A549 (cell line): ENCODE results near the gene DTX3L. TPM values are rescaled to one million over a fixed set of nuclear protein-coding genes. Genes with fewer than 3 reads are reported as not detected.

Source experiments
- ATAC-seq, 2 experiments: fragments of 200-7000 bp in 1 of 2; fragments of >200 bp in 1 of 2; cut with Nextera tagmentation in 1 of 2; cut with Tn5 transposase in 1 of 2; 3 replicates each; pipeline versions ENCODE4 v1.8.0 to v1.9.1; 2018 to 2020; ENCODE audit warnings: mild to moderate bottlenecking in 1 of 2, moderate library complexity in 1 of 2
- CTCF ChIA-PET: fragments of 300-600 bp; sonication (Branson Sonifier 250); formaldehyde crosslinking; extraction: SDS; loops from one replicate; lab custom pipeline; 2021; ENCODE audit warnings: antibody characterized with exemption, inconsistent platforms; lab: Yijun Ruan, JAX
- POLR2A ChIA-PET: fragments of 350-600 bp; formaldehyde crosslinking; extraction: SDS; loops from one replicate; lab custom pipeline; 2021; ENCODE audit warnings: antibody characterized with exemption, inconsistent platforms; lab: Yijun Ruan, JAX
- DNase-seq, 2 experiments: peaks; one replicate each; pipeline versions ENCODE4 v3.0.0 to v3.0.0-alpha.2; 2011 to 2016; ENCODE audit warnings: low read depth in 1 of 2, low spot score in 1 of 2
- FAIRE-seq: peaks from 2 replicates; lab custom pipeline; 2011; peaks lifted over from hg19 to GRCh38; lab: Jason Lieb, UNC
- H3K27ac ChIP-seq, 2 experiments: fragments of >200 bp; sonication (Bioruptor Twin); formaldehyde crosslinking; 3 replicates each; pipeline ENCODE4 v1.5.1; 2016 to 2017
- H3K4me1 ChIP-seq: fragments of >200 bp; sonication (Bioruptor Twin); formaldehyde crosslinking; 3 replicates; pipeline ENCODE4 v1.6.1; 2016
- H3K4me2 ChIP-seq: fragments of >200 bp; sonication (Bioruptor Twin); formaldehyde crosslinking; 3 replicates; pipeline ENCODE4 v1.6.1; 2016
- H3K4me3 ChIP-seq: fragments of >200 bp; sonication (Bioruptor Twin); formaldehyde crosslinking; 3 replicates; pipeline ENCODE4 v1.5.1; 2016
- H3K9me3 ChIP-seq: fragments of >200 bp; sonication (Bioruptor Twin); formaldehyde crosslinking; 3 replicates; pipeline ENCODE4 v1.6.1; 2016
- BCL3 ChIP-seq: fragments of >200 bp; sonication (Bioruptor Twin); formaldehyde crosslinking; IDR thresholded peaks from 3 replicates; pipeline ENCODE4 v1.6.1; 2016
- CBX2 ChIP-seq: fragments of 200-600 bp; sonication (generic); IDR thresholded peaks from 2 replicates; pipeline ENCODE4 v1.6.1; 2016; ENCODE audit warnings: low read depth, mild to moderate bottlenecking, borderline replicate concordance
- CEBPB ChIP-seq, 2 experiments: fragments of >200 bp in 1 of 2; sonication (Bioruptor Twin) in 1 of 2; formaldehyde crosslinking in 1 of 2; IDR thresholded peaks; 2 replicates each; pipeline ENCODE4 v1.6.1; 2012 to 2016
- ESRRA ChIP-seq: fragments of 150-350 bp; IDR thresholded peaks from 2 replicates; pipeline ENCODE4 v1.6.1; 2014; ENCODE audit warnings: mild to moderate bottlenecking, low read length, borderline replicate concordance
- HES2 ChIP-seq: fragments of >200 bp; sonication (Bioruptor Twin); formaldehyde crosslinking; IDR thresholded peaks from 2 replicates; pipeline ENCODE4 v1.6.1; 2016
- HMGXB4 ChIP-seq: fragments of 250-450 bp; sonication (Bioruptor Pico); IDR thresholded peaks from 2 replicates; pipeline ENCODE4 v1.5.0; 2021; ENCODE audit warnings: mild to moderate bottlenecking, moderate library complexity, borderline replicate concordance
- HOXB13 ChIP-seq: fragments of 250-450 bp; sonication (Bioruptor Pico); IDR thresholded peaks from 2 replicates; pipeline ENCODE4 v1.5.0; 2020; ENCODE audit warnings: low read depth, mild to moderate bottlenecking, moderate library complexity
- JUN ChIP-seq, 2 experiments: fragments of >200 bp; sonication (Bioruptor Twin); formaldehyde crosslinking; IDR thresholded peaks; 2 replicates in 1 of 2; 3 replicates in 1 of 2; pipeline ENCODE4 v1.6.1; 2016 to 2017
- JUNB ChIP-seq: fragments of >200 bp; sonication (Bioruptor Twin); formaldehyde crosslinking; IDR thresholded peaks from 2 replicates; pipeline ENCODE4 v1.6.1; 2016
- KDM5A ChIP-seq: fragments of 200-600 bp; sonication (generic); IDR thresholded peaks from 2 replicates; pipeline ENCODE4 v1.6.1; 2016; ENCODE audit warnings: antibody characterized with exemption, mild to moderate bottlenecking
- MAFK ChIP-seq: fragments of 450-650 bp; IDR thresholded peaks from 2 replicates; pipeline ENCODE4 v1.6.1; 2014; ENCODE audit not compliant: partially characterized antibody
- MAX ChIP-seq: IDR thresholded peaks from 2 replicates; pipeline ENCODE4 v1.6.1; 2012
- MAZ ChIP-seq: fragments of 150-350 bp; IDR thresholded peaks from 2 replicates; pipeline ENCODE4 v1.6.1; 2014; ENCODE audit warnings: antibody characterized with exemption, low read depth, low read length, borderline replicate concordance
- NFE2L2 ChIP-seq: fragments of 150-350 bp; conservative IDR thresholded peaks from 2 replicates; pipeline ENCODE4 v1.6.1; 2014; ENCODE audit warnings: low read length
- NPAS2 ChIP-seq: fragments of 250-450 bp; sonication (Bioruptor Pico); IDR thresholded peaks from 2 replicates; pipeline ENCODE4 v1.8.0; 2022; ENCODE audit warnings: mild to moderate bottlenecking, moderate library complexity, borderline replicate concordance
- NR3C1 ChIP-seq: fragments of >200 bp; sonication (Bioruptor Twin); formaldehyde crosslinking; IDR thresholded peaks from 3 replicates; pipeline ENCODE4 v1.6.1; 2017
- POLR2A ChIP-seq: IDR thresholded peaks from 2 replicates; pipeline ENCODE4 v1.6.1; 2012; ENCODE audit warnings: mild to moderate bottlenecking, low read length
- TP53 ChIP-seq: fragments of 250-450 bp; sonication (Bioruptor Pico); IDR thresholded peaks from 2 replicates; pipeline ENCODE4 v1.5.0; 2021; ENCODE audit warnings: mild to moderate bottlenecking, moderate library complexity
- USF2 ChIP-seq: fragments of 450-650 bp; IDR thresholded peaks from 2 replicates; pipeline ENCODE4 v1.6.1; 2014; ENCODE audit warnings: antibody characterized with exemption
- ZC3H11A ChIP-seq: fragments of 450-650 bp; IDR thresholded peaks from 2 replicates; pipeline ENCODE4 v1.6.1; 2014; ENCODE audit warnings: antibody characterized with exemption, mild to moderate bottlenecking
- ZFP36 ChIP-seq: fragments of 450-650 bp; IDR thresholded peaks from 2 replicates; pipeline ENCODE4 v1.6.1; 2014; ENCODE audit warnings: borderline replicate concordance; ENCODE audit not compliant: partially characterized antibody
- ZNF302 ChIP-seq: fragments of 250-450 bp; sonication (Bioruptor Pico); IDR thresholded peaks from 2 replicates; pipeline ENCODE4 v1.9.0; 2021; ENCODE audit warnings: inconsistent platforms, mild to moderate bottlenecking, moderate library complexity
- ZSCAN20 ChIP-seq: fragments of 250-450 bp; sonication (Bioruptor Pico); IDR thresholded peaks from 2 replicates; pipeline ENCODE4 v1.8.0; 2022; ENCODE audit warnings: mild to moderate bottlenecking, moderate library complexity
- WGBS: methylation state at CpG from one replicate; pipeline ENCODE4 v1.1.6; 2017; ENCODE audit errors: missing lambda C conversion rate; 5-methylcytosine and 5-hydroxymethylcytosine counted together
- polyA plus RNA-seq, 4 experiments: library from polyadenylated mRNA; depleted of rRNA in 3 of 4; stranded (reverse); fragments of >200 nt; fragmentation: RNase III in 1 of 4; extraction: RNeasy Plus Mini Kit Qiagen cat#74134 plus additional on column Dnase treatment in 1 of 4; gene quantifications; 2 replicates in 3 of 4; 3 replicates in 1 of 4; pipeline ENCODE4 v1.2.3, GENCODE V29; 2011 to 2017
- TF ChIP-seq, protein P1 (sequence below): IDR thresholded peaks from 2 replicates; pipeline ENCODE4 v1.6.1; 2012
- TF ChIP-seq, protein P2 (sequence below): IDR thresholded peaks from 2 replicates; pipeline ENCODE4 v1.6.1; 2012; ENCODE audit warnings: low read depth, borderline replicate concordance

DTX3L gene
- polyA plus RNA-seq, 2 of the 4 experiments (the other 2 are of a cell fraction): 4.2 to 5.3 TPM

DNA sequence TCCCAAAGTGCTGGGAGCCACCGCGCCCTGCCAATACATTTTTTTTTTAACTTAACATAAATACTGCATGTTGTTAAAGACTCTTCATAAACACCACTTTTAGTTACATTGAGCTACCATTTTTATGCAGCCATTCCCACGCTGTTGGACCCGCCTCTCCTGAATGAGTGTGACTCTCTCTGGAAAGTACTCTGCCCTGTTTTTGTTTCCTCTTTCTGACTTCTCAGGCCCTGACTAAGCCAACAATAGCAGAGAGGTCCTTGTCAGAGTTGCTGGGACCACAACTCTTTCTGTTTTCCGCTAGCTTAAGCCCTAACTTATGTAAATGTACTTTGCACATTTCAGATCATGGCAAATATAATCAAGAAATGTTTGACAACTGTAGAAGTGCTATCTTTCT, 48.6 kb downstream of the DTX3L start (continued):
- no peak for TF ChIP-seq HOXB13 (CRISPR knock-in tag)
- no peak for TF ChIP-seq ZFP36
- TF ChIP-seq MAZ: no peak
- TF ChIP-seq HMGXB4 (CRISPR knock-in tag): no peak
- TF ChIP-seq, all 56 proteins: peak for 0

DNA sequence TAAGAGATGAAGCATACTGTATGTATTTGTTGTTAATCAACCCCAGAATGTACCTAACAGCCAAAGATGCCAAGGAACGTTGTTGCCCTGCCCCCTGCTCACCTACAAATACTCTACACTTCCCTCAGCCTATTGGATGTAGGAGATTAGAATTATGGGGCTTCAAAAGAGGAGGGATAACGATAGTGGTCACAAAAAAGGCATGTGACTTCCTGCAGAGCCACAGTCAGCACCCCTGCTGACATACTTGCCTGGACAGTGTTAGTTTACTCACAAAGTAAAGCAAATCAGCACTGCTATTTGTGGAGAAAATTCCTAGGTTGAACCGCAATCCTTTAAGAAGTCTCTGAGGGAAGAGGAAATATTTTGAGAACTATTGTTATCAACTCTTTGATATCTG, 51.2 kb downstream of the DTX3L start:
- ChIA-PET POLR2A (no interaction called here), CTCF (no interaction called here)
- no peak for TF ChIP-seq MAX
- TF ChIP-seq ZFP36: no peak
- no peak for TF ChIP-seq HES2
- no peaks in the 10 kb centered on the region for H3K9me3 ChIP-seq
- DNase-seq: no peak
- ATAC-seq: no peak
- H3K4me3 ChIP-seq: no peak overlapping the region
- 20% methylated on average over 3 of the region's 3 CpGs for whole genome bisulfite sequencing
- no peak for FAIRE-seq
- no peak overlapping the region for H3K27ac ChIP-seq
- no peaks in the 10 kb centered on the region; the same call in 2 of the 3 replicates for H3K4me1 ChIP-seq
- no peak overlapping the region for H3K4me2 ChIP-seq

DNA sequence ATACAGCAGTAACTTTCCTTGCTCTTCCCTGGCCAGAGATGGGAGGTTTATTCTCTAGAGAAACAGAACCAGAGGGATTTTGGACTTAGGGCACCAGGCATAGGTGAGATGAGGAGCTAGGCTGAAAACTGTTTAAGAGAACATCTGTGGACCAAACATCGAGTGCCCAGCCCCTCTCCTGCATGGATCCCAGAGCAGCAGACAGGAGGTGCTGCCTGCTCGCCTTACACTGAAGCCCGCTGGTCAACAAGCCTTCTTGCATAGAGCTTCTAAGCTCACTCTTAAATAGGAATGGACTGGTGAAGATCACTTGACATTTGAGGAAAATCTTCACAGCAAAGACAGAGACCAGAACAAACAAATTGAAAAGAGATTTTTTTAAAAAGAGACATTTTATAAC, 54.5 kb downstream of the DTX3L start:
- TF ChIP-seq, protein P1, sequence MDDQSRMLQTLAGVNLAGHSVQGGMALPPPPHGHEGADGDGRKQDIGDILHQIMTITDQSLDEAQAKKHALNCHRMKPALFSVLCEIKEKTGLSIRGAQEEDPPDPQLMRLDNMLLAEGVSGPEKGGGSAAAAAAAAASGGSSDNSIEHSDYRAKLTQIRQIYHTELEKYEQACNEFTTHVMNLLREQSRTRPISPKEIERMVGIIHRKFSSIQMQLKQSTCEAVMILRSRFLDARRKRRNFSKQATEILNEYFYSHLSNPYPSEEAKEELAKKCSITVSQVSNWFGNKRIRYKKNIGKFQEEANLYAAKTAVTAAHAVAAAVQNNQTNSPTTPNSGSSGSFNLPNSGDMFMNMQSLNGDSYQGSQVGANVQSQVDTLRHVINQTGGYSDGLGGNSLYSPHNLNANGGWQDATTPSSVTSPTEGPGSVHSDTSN: no peak
- TF ChIP-seq TP53 (no peak), MAFK (no peak), USF2 (no peak), ZFP36 (no peak), POLR2A (no peak), ESRRA (no peak), NR3C1 (no peak), HES2 (no peak), ZC3H11A (no peak), CEBPB (IDR thresholded peaks at IDR 0.05) (no peak)
- TF ChIP-seq, protein P2, sequence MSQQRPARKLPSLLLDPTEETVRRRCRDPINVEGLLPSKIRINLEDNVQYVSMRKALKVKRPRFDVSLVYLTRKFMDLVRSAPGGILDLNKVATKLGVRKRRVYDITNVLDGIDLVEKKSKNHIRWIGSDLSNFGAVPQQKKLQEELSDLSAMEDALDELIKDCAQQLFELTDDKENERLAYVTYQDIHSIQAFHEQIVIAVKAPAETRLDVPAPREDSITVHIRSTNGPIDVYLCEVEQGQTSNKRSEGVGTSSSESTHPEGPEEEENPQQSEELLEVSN: no peak
- ChIA-PET POLR2A (no interaction called here), CTCF (interaction anchor here (0.6 to 1.7 kb wide), 2 partner anchors 60 to 1271 kb away, joined by 4 to 5 read pairs; no protein-coding TSS in a partner anchor)
- no peak overlapping the region for H3K27ac ChIP-seq
- H3K4me1 ChIP-seq: no peaks in the 10 kb centered on the region
- whole genome bisulfite sequencing: 44% methylated on average over 3 of the region's 3 CpGs
- no peak overlapping the region for H3K4me2 ChIP-seq
- DNase-seq: no peak
- no peak overlapping the region for H3K4me3 ChIP-seq
- FAIRE-seq: no peak
- no peaks in the 10 kb centered on the region for H3K9me3 ChIP-seq
- ATAC-seq: peak in 1 of 2 experiments; percentile 47; a peak in 1 of 6 replicates

- Histone ChIP-seq H3K4me3 (no peak overlapping the region), H3K4me2 (no peak overlapping the region), H3K9me3 (no peaks in the 10 kb centered on the region), H3K4me1 (no peaks in the 10 kb centered on the region), H3K27ac (no peak overlapping the region)
- ATAC-seq (no peak), DNase-seq (no peak), FAIRE-seq (no peak)
- POLR2A ChIA-PET: no interaction called here
- CTCF ChIA-PET: interaction anchor here (1.0 to 1.7 kb wide), 2 partner anchors 10 to 60 kb away, joined by 4 to 5 read pairs; no protein-coding TSS in a partner anchor
- 39% methylated on average over 4 of the region's 4 CpGs for WGBS
- TF ChIP-seq CBX2: no peak
- TF ChIP-seq KDM5A: no peak
- TF ChIP-seq JUN (IDR thresholded peaks at IDR 0.05): no peak
- no peak for TF ChIP-seq ZNF302 (CRISPR knock-in tag)
- TF ChIP-seq NPAS2: no peak
- TF ChIP-seq HOXB13 (CRISPR knock-in tag): no peak
- no peak for TF ChIP-seq USF2
- TF ChIP-seq NR3C1: no peak
- TF ChIP-seq JUNB: no peak
- no peak for TF ChIP-seq NFE2L2
- no peak for TF ChIP-seq ZSCAN20 (CRISPR knock-in tag)
- TF ChIP-seq BCL3: no peak
- TF ChIP-seq CEBPB (IDR thresholded peaks at IDR 0.05): no peak
These were observed 54.9 kb downstream of the DTX3L start for GRCh38 chr3:122619040-122619439.
